Neural cell (in vitro differentiated cells): Measurements from ENCODE around the gene HNF1B. TPM values are rescaled to one million over a fixed set of nuclear protein-coding genes. Genes with fewer than 3 reads are reported as not detected.

Source experiments
- H2AFZ ChIP-seq: fragments of 200-600, 300-800 bp; sonication (generic), shearing (Covaris generic); 2 replicates; pipeline ENCODE4 v1.6.0; 2014; ENCODE audit warnings: low read depth, mild to moderate bottlenecking, antibody characterized with exemption, low read length, moderate library complexity
- H3F3A ChIP-seq: fragments of 200-600 bp; shearing (Covaris generic); 2 replicates; pipeline ENCODE4 v1.6.1; 2016; ENCODE audit warnings: mild to moderate bottlenecking, moderate library complexity, mixed read lengths, antibody characterized with exemption, low read length; ENCODE audit not compliant: insufficient read depth, poor library complexity, severe bottlenecking
- H3K27ac ChIP-seq: fragments of 200-600, 300-800 bp; sonication (generic), shearing (Covaris generic); 2 replicates; pipeline ENCODE4 v1.5.1; 2014; ENCODE audit warnings: mild to moderate bottlenecking, low read length, moderate library complexity
- H3K27me3 ChIP-seq: fragments of 300-800, 200-600 bp; sonication (generic), shearing (Covaris generic); 2 replicates; pipeline ENCODE4 v1.6.0; 2014; ENCODE audit warnings: mild to moderate bottlenecking, low read depth, low read length, moderate library complexity; ENCODE audit not compliant: insufficient read depth
- H3K36me3 ChIP-seq: fragments of 300-800, 200-600 bp; sonication (generic), shearing (Covaris generic); 2 replicates; pipeline ENCODE4 v1.5.1; 2014; ENCODE audit warnings: mild to moderate bottlenecking, antibody characterized with exemption, low read length, moderate library complexity; ENCODE audit not compliant: insufficient read depth
- H3K4me2 ChIP-seq: fragments of 300-800, 200-600 bp; sonication (generic), shearing (Covaris generic); 2 replicates; pipeline ENCODE4 v1.6.0; 2014; ENCODE audit warnings: mild to moderate bottlenecking, low read length
- H3K4me3 ChIP-seq: fragments of 300-800, 200-600 bp; sonication (generic), shearing (Covaris generic); 2 replicates; pipeline ENCODE4 v1.5.1; 2014; ENCODE audit warnings: mild to moderate bottlenecking, low read length, moderate library complexity
- H3K79me2 ChIP-seq: fragments of 200-600 bp; shearing (Covaris generic); replicated peaks from 2 replicates; pipeline ENCODE4 v1.6.0; 2014; ENCODE audit warnings: mild to moderate bottlenecking, low read length, moderate library complexity; ENCODE audit not compliant: insufficient read depth
- H3K9ac ChIP-seq: fragments of 300-800, 200-600 bp; sonication (generic), shearing (Covaris generic); 2 replicates; pipeline ENCODE4 v1.6.1; 2016; ENCODE audit warnings: mild to moderate bottlenecking, low read length, mixed read lengths
- H3K9me2 ChIP-seq: fragments of 200-600 bp; shearing (Covaris generic); 2 replicates; pipeline ENCODE4 v1.6.1; 2016; ENCODE audit warnings: mild to moderate bottlenecking, low read length, mixed read lengths; ENCODE audit not compliant: insufficient read depth
- H3K9me3 ChIP-seq: fragments of 200-600, 300-800 bp; sonication (generic), shearing (Covaris generic); 2 replicates; pipeline ENCODE4 v1.6.1; 2016; ENCODE audit warnings: mild to moderate bottlenecking, mixed run types, low read length, moderate library complexity, mixed read lengths
- H4K20me1 ChIP-seq: fragments of 200-600 bp; shearing (Covaris generic); 2 replicates; pipeline ENCODE4 v1.6.1; 2016; ENCODE audit warnings: mild to moderate bottlenecking, mixed run types; ENCODE audit not compliant: insufficient read depth
- EP300 ChIP-seq: fragments of 450-650 bp; conservative IDR thresholded peaks from 2 replicates; pipeline ENCODE4 v1.6.1; 2014; ENCODE audit warnings: antibody characterized with exemption, mild to moderate bottlenecking, moderate library complexity; ENCODE audit not compliant: poor library complexity, severe bottlenecking
- EZH2 ChIP-seq: fragments of 200-600, 300-800 bp; shearing (Covaris generic), sonication (generic); IDR thresholded peaks from 2 replicates; pipeline ENCODE4 v1.6.1; 2014; ENCODE audit warnings: antibody characterized with exemption, low read length, borderline replicate concordance, mild to moderate bottlenecking; ENCODE audit not compliant: insufficient read depth, poor library complexity, severe bottlenecking
- POLR2AphosphoS5 ChIP-seq: IDR thresholded peaks from 2 replicates; pipeline ENCODE4 v1.6.1; 2012
- RAD21 ChIP-seq: fragments of 450-650 bp; conservative IDR thresholded peaks from 2 replicates; pipeline ENCODE4 v1.6.1; 2014; ENCODE audit warnings: antibody characterized with exemption, mild to moderate bottlenecking, moderate library complexity
- REST ChIP-seq: IDR thresholded peaks from 2 replicates; pipeline ENCODE4 v1.6.1; 2012; ENCODE audit warnings: borderline replicate concordance
- SMC3 ChIP-seq: fragments of 450-650 bp; conservative IDR thresholded peaks from 2 replicates; pipeline ENCODE4 v1.6.1; 2014; ENCODE audit warnings: antibody characterized with exemption, mild to moderate bottlenecking, moderate library complexity; ENCODE audit not compliant: poor library complexity
- polyA plus RNA-seq: library from polyadenylated mRNA; depleted of rRNA; stranded (reverse); fragments of >200 nt; gene quantifications from 2 replicates; pipeline ENCODE4 v1.2.3, GENCODE V29; 2014

HNF1B gene
- polyA plus RNA-seq, 1 donor from 2014 or later: not detected

- Histone ChIP-seq H2AFZ (no peak overlapping the region), H3K4me2 (no peak overlapping the region), H4K20me1 (no peaks in the 10 kb centered on the region), H3K9me2 (no peaks in the 10 kb centered on the region), H3K9me3 (no peaks in the 10 kb centered on the region), H3K79me2 (no peaks in the 10 kb centered on the region), H3K9ac (no peak overlapping the region), H3K27ac (no peak overlapping the region), H3K4me3 (peak overlapping the region; percentile 33), H3F3A (no peaks in the 10 kb centered on the region), H3K27me3 (peaks cover 94% of the 10 kb centered on the region), H3K36me3 (no peaks in the 10 kb centered on the region)
- TF ChIP-seq RAD21: no peak
- no peak for TF ChIP-seq SMC3
- peak; percentile 97 for TF ChIP-seq EZH2
These were observed 2.6 kb downstream of the HNF1B start for GRCh38 chr17:37742116-37742761.

GRCh38 chr17:37741341-37742115 is 3.3 kb downstream of the HNF1B start:
- Histone ChIP-seq H3K27ac (no peak overlapping the region), H3K9me2 (no peaks in the 10 kb centered on the region), H3F3A (no peaks in the 10 kb centered on the region), H3K9ac (no peak overlapping the region), H3K27me3 (peaks cover 87% of the 10 kb centered on the region), H2AFZ (no peak overlapping the region), H3K36me3 (no peaks in the 10 kb centered on the region), H3K79me2 (no peaks in the 10 kb centered on the region), H3K4me3 (peak overlapping the region; percentile 33), H3K4me2 (no peak overlapping the region), H3K9me3 (no peaks in the 10 kb centered on the region), H4K20me1 (no peaks in the 10 kb centered on the region)
- TF ChIP-seq EP300 (no peak), POLR2AphosphoS5 (peak; percentile 60)

- Histone ChIP-seq H3K79me2 (no peaks in the 10 kb centered on the region), H4K20me1 (no peaks in the 10 kb centered on the region), H3K27ac (no peak overlapping the region)
These were observed 3.9 kb downstream of the HNF1B start for GRCh38 chr17:37740915-37741314.

More at GRCh38 chr17:37740915-37741314, 3.9 kb downstream of the HNF1B start:
- Histone ChIP-seq H3K4me3 (no peak overlapping the region), H3K4me2 (no peak overlapping the region), H3K36me3 (no peaks in the 10 kb centered on the region), H2AFZ (no peak overlapping the region), H3K9ac (no peak overlapping the region), H3K9me3 (no peaks in the 10 kb centered on the region), H3F3A (no peaks in the 10 kb centered on the region), H3K27me3 (peaks cover 81% of the 10 kb centered on the region), H3K9me2 (no peaks in the 10 kb centered on the region)
- TF ChIP-seq REST (no peak), EZH2 (no peak)
